DND-41 (cell line): Measurements from ENCODE around the gene SETD3.

Source experiments
- CTCF ChIP-seq: IDR thresholded peaks from 2 replicates; pipeline ENCODE4 v1.5.1; 2012; ENCODE audit warnings: borderline replicate concordance, low read length, moderate library complexity, mild to moderate bottlenecking; ENCODE audit not compliant: poor library complexity, severe bottlenecking; ENCODE audit errors: extremely low read depth
- EZH2 ChIP-seq: IDR thresholded peaks from 3 replicates; pipeline ENCODE4 v1.6.1; 2012; ENCODE audit warnings: borderline replicate concordance, low read depth, mild to moderate bottlenecking, moderate library complexity, low read length, inconsistent platforms; ENCODE audit not compliant: severe bottlenecking

GRCh38 chr14:99354166-99354875 lies 126.3 kb downstream of the SETD3 start:
- TF ChIP-seq CTCF, result no peak
- no peak for TF ChIP-seq EZH2
